Duodenal mucosa (tissue), 2 donors: ENCODE results near the gene PAFAH1B2.

Experiments used
- H3K27ac ChIP-seq: one replicate; pipeline ENCODE4 v1.7.0; 2013; ENCODE audit warnings: low read depth, low read length
- H3K27me3 ChIP-seq, 2 donors: one replicate each; pipeline ENCODE4 v1.7.0; 2013; ENCODE audit warnings: low read length in 2 of 2, control low read depth in 1 of 2; ENCODE audit not compliant: insufficient read depth in 2 of 2, control insufficient read depth in 1 of 2
- H3K36me3 ChIP-seq, 2 donors: one replicate each; pipeline ENCODE4 v1.7.0; 2013; ENCODE audit warnings: low read length in 2 of 2, control low read depth in 1 of 2; ENCODE audit not compliant: insufficient read depth in 2 of 2, control insufficient read depth in 1 of 2
- H3K4me1 ChIP-seq, 2 donors: one replicate each; pipeline ENCODE4 v1.7.0; 2013; ENCODE audit warnings: low read length in 2 of 2, control low read depth in 1 of 2; ENCODE audit not compliant: insufficient read depth in 2 of 2, control insufficient read depth in 1 of 2
- H3K4me3 ChIP-seq, 2 donors: one replicate each; pipeline ENCODE4 v1.7.0; 2013; ENCODE audit warnings: low read length in 2 of 2, low read depth in 1 of 2
- H3K9ac ChIP-seq, 2 donors: one replicate each; pipeline ENCODE4 v1.7.0; 2013; ENCODE audit warnings: low read length in 2 of 2, low read depth in 1 of 2
- H3K9me3 ChIP-seq, 2 donors: one replicate each; pipeline ENCODE4 v1.7.0; 2013; ENCODE audit warnings: low read length in 2 of 2, control low read depth in 1 of 2; ENCODE audit not compliant: control insufficient read depth in 1 of 2

Gene PAFAH1B2

GRCh38 chr11:117212697-117213355 is 68.7 kb downstream of the PAFAH1B2 start:
- H3K4me3 ChIP-seq = no peak overlapping the region
- H3K9me3 ChIP-seq = no peaks in the 10 kb centered on the region
- H3K27me3 ChIP-seq = no peaks in the 10 kb centered on the region
- H3K27ac ChIP-seq = no peak overlapping the region
- peaks cover 24 to 53% of the 10 kb centered on the region in 2 donors for H3K36me3 ChIP-seq
- no peak overlapping the region for H3K9ac ChIP-seq
- no peaks in the 10 kb centered on the region for H3K4me1 ChIP-seq

DNA sequence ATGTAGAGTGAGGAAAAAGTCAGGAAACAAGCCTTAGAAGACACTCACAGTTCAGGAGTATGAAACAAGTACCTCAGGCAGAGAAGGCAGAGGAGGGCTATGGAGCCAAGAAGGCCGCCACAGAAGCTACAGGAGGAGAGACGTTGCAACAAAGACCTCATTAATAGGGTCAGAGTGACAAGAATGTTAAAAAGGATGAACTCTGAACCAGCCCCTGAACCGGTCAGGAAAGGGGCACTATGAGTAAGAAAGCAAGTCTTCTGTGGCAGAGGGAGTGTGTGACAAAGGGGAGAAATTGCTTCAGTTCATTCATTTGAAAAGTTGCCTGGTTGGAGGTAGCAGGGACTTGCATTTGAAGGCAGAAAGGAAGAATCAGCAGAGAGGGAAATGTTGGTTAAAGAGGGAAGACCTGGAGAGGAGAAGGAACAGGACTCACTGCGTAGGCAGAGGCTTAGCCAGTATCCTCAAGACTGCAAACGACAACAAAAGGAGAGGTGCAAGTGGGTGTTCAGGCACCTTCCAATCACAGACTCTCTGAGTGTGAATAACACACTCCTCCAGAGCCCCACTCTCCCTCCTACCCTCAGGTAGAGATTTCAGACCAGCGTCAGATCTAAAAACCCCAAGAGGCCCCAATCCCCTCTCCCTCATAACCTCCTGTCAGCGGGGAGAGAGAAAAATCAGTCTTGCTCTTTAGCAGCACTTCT is 70.5 kb downstream of the PAFAH1B2 start:
- Histone ChIP-seq H3K4me1 (peaks cover 0 to 9% of the 10 kb centered on the region in 2 donors), H3K27ac (no peak overlapping the region), H3K9ac (no peak overlapping the region), H3K9me3 (no peaks in the 10 kb centered on the region), H3K36me3 (peaks cover 41 to 71% of the 10 kb centered on the region in 2 donors), H3K4me3 (no peak overlapping the region), H3K27me3 (no peaks in the 10 kb centered on the region)

GRCh38 chr11:117217141-117218084 is 73.3 kb downstream of the PAFAH1B2 start:
- Histone ChIP-seq H3K9ac (no peak overlapping the region), H3K9me3 (no peaks in the 10 kb centered on the region), H3K4me1 (peaks cover 18 to 38% of the 10 kb centered on the region in 2 donors), H3K27ac (peak overlapping the region; percentile 53), H3K27me3 (no peaks in the 10 kb centered on the region), H3K36me3 (peaks cover 50 to 82% of the 10 kb centered on the region in 2 donors), H3K4me3 (no peak overlapping the region)

DNA sequence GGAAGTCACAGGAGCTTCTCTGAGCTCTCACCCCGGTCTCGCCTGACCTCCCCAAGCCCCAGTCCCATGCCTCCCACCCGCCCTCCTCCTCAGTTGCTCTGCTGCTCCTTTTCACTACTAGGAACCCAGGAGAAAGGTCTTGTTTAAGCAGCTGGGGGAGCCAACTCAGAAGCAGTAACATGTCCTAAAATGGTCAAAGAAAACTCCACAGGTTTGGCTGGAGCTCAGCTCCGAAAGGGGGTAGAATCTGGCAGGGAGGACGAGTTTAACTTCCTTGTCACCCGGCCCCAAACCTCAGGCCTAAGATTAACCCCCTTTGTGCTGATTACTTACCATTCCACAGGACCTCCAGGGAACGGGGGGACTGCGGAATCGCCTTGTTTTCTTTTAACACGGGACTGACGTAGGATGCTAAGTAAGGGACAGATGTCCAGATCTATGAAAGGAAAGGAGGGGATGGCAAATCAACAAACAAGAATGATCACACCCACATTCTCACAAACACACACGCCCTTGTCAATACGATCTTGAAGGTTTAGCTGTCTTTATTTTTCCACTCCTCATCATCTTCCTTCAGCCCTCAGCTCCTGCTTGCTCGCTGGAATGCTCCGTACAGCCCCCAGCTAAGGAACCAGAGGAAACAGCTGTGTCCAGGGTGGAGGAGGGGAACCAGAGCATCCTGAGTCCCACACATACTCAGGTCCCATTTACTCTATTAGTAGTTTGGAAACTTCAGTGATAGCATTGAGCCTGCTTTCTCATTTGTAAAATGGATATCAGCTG is 74.2 kb downstream of the PAFAH1B2 start:
- Histone ChIP-seq H3K9me3 (no peaks in the 10 kb centered on the region), H3K36me3 (peaks cover 52 to 82% of the 10 kb centered on the region in 2 donors), H3K27ac (peak overlapping the region; percentile 53), H3K4me3 (no peak overlapping the region), H3K9ac (peak overlapping the region in 1 of 2 donors; percentile 14), H3K27me3 (no peaks in the 10 kb centered on the region), H3K4me1 (peaks cover 18 to 39% of the 10 kb centered on the region in 2 donors)

DNA sequence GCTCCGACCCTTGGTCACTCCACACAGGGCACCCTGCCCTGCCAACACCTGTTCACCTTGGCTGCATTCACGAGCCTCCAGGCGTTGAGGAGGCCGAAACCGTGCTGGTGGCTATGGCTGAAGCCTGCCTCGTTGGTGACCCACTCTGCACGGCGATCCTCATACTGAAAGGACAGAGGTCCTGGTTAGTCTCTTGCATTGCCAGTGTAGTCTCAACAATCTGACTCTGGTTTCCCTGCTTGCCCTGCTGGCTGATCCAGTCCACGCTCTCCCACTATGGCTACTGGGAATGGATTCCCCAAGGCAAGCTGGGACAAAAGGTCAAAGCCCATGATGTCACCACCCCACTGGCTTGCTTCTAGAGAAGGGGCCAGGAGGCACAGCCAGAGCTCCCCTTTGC is 74.9 kb downstream of the PAFAH1B2 start:
- H3K27me3 ChIP-seq = no peaks in the 10 kb centered on the region
- H3K36me3 ChIP-seq = peaks cover 56 to 85% of the 10 kb centered on the region in 2 donors
- no peak overlapping the region for H3K4me3 ChIP-seq
- no peaks in the 10 kb centered on the region for H3K9me3 ChIP-seq
- H3K9ac ChIP-seq = no peak overlapping the region
- peak overlapping the region; percentile 18 for H3K27ac ChIP-seq
- peaks cover 25 to 46% of the 10 kb centered on the region in 2 donors for H3K4me1 ChIP-seq

- Histone ChIP-seq H3K9me3 (no peaks in the 10 kb centered on the region), H3K27ac (peak overlapping the region; percentile 18), H3K9ac (no peak overlapping the region), H3K4me1 (peaks cover 29 to 51% of the 10 kb centered on the region in 2 donors), H3K4me3 (no peak overlapping the region), H3K36me3 (peaks cover 55 to 81% of the 10 kb centered on the region in 2 donors), H3K27me3 (no peaks in the 10 kb centered on the region)
Measured at GRCh38 chr11:117219455-117219854, 75.4 kb downstream of the PAFAH1B2 start.

DNA sequence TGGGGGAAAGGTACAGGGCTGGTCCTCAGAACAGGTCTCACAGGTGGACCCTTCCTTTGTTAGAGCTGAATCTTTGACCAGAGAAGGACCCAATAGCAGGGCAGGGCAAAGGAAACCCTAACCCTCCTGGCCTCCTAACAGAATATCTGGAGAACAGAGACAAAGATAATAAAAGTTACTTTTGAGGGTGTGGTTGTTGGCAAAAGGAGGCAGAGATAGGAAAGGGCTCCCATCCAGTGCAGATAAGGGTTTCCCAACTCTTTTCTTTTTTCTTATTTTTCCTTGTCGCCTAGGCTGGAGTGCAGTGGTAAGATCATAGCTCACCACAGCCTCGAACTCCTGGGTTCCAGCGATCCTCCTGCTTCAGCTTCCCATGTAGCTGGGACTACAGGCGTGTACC is 75.9 kb downstream of the PAFAH1B2 start:
- Histone ChIP-seq H3K4me1 (peaks cover 30 to 52% of the 10 kb centered on the region in 2 donors), H3K4me3 (no peak overlapping the region), H3K27me3 (no peaks in the 10 kb centered on the region), H3K9ac (no peak overlapping the region), H3K36me3 (peaks cover 50 to 76% of the 10 kb centered on the region in 2 donors), H3K27ac (no peak overlapping the region), H3K9me3 (no peaks in the 10 kb centered on the region)

DNA sequence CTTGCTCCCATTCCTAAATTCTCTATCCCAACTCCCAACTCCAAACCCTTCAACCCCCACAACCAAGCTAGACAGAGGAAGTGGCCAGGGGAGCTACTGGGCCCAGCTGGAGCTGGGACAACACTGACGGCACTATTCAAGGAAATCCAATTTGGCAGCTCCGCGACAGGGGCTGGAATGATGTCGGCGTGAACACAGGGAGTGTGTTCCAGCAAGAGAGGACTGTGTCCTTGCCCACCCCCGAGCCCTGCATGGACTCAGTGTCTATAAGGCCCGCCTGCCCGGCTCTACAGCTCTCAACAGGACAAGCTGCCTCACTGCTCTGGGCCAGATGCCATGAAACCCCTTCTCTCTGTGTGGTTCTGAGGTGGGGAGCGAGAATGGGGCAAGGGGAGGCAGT is 76.5 kb downstream of the PAFAH1B2 start:
- no peaks in the 10 kb centered on the region for H3K9me3 ChIP-seq
- H3K9ac ChIP-seq = no peak overlapping the region
- peaks cover 35 to 55% of the 10 kb centered on the region in 2 donors for H3K4me1 ChIP-seq

DNA sequence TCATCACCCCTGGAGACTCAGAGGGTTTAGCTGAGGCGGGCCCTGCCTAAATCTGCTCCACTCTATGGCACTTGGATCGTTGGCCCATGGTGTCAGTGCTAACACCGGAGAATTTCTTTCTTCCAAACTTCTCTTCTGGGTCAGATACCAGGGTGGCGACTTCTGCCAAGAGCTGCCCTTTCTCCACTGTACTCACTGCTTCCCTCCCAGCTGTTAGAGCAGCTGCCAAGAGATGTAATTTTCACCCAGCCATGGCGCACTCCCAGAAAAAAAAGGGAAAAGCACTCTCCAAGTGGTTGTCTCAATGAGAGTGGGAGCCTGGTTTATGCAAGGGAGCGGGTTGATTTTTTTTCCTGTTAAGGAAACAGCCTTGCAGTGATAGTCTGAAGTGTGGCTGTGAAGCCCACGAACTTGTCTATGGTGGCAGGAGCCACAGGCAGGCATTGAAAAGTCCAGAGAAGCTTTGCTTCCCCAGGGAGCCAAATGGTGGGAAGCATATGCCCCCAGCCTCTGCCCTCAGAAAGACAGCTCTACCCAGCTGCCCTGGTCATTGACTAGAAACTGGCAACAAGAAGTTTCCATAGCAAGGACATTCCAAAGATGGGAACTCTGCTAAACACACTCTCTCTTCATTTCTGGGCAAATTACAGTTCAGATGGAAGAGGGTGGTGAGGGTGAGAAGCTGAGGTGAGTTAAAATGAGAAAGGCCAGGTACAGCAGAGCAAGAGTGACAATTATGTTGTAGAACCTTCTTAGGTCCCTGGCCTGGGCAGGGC is 77.1 kb downstream of the PAFAH1B2 start:
- Histone ChIP-seq H3K9me3 (no peaks in the 10 kb centered on the region), H3K27me3 (no peaks in the 10 kb centered on the region), H3K9ac (no peak overlapping the region), H3K4me1 (peaks cover 41 to 61% of the 10 kb centered on the region in 2 donors), H3K27ac (peak overlapping the region; percentile 54), H3K4me3 (no peak overlapping the region), H3K36me3 (peaks cover 57 to 78% of the 10 kb centered on the region in 2 donors)

More for the DNA sequence above, 76.5 kb downstream of the PAFAH1B2 start:
- Histone ChIP-seq H3K36me3 (peaks cover 54 to 79% of the 10 kb centered on the region in 2 donors), H3K27ac (peak overlapping the region; percentile 54), H3K4me3 (no peak overlapping the region), H3K27me3 (no peaks in the 10 kb centered on the region)
